GM18909 (cell line): ENCODE measurements around the gene PIK3R6.

Experiments used
- ATAC-seq: cut with Tn5 transposase; IDR thresholded peaks from one replicate; pipeline ENCODE4 v1.9.1; 2021; ENCODE audit warnings: mild to moderate bottlenecking; ENCODE audit not compliant: unreplicated experiment, poor library complexity

PIK3R6 gene

GRCh38 chr17:8875957-8876356, 8.5 kb upstream of the PIK3R6 start:
- ATAC-seq = no peak

DNA sequence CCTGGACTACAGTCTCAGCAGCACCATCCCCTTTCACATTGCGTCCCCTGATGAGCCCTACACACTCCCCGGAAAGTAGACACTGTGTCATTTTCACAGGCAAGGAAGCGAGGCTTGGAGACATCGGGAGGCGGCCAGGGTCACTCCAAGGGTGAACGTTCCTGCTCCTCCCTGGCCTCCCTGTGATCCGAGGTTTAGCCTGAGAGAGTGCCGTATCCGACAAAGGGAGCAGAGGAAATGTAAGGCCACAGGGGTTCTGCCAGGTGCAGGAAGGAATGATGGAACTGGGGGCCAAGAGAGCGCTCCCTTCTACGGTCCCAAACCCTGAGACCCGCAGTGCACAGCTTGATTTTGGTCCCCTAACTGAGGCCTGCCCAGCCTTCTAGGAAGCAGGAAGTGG, 8.0 kb upstream of the PIK3R6 start:
- ATAC-seq = no peak

DNA sequence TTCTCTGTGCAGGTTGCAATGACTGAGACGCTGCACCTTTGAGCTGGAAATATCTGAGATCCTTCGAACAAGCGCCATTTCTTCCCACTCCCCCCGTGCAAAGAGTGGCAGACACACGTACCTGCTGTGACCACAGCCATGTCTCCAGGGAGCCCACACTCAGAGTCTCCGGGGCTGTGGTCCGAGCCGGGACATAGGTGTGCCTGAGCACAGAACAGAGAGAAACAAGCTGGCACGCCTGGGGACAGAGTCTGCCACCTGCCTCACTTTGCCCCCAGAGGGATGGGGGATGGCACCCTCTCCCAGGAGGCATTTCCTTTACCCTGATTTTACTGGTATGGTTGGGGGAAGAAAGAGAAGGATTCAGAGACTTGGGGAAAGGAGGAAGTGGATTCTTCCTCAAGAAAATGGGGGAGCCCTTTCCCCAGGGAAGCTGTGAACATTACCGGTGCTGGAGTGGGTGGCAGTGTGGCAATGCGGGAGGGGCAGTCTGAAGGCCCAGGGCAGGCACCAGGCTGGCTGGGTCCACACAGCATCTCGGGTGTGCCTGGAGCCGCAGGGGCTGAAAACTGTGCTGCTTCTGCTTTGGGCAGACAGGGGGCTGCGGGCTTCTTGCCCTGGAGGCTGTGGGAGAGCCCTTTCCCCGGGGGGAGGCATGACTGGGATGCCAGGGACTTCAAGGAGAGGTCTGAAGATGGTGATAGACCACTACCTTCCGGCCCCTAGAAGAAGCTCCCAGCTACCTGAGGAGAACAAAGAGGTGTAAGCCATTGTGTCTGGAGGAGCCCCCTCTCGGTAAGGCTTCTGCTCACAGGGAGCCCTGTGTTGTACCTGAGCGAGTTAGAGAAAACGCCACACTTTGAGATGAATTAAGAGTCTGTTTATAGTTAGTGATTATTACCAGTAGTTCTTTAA, 6.6 kb upstream of the PIK3R6 start:
- ATAC-seq = no peak

DNA sequence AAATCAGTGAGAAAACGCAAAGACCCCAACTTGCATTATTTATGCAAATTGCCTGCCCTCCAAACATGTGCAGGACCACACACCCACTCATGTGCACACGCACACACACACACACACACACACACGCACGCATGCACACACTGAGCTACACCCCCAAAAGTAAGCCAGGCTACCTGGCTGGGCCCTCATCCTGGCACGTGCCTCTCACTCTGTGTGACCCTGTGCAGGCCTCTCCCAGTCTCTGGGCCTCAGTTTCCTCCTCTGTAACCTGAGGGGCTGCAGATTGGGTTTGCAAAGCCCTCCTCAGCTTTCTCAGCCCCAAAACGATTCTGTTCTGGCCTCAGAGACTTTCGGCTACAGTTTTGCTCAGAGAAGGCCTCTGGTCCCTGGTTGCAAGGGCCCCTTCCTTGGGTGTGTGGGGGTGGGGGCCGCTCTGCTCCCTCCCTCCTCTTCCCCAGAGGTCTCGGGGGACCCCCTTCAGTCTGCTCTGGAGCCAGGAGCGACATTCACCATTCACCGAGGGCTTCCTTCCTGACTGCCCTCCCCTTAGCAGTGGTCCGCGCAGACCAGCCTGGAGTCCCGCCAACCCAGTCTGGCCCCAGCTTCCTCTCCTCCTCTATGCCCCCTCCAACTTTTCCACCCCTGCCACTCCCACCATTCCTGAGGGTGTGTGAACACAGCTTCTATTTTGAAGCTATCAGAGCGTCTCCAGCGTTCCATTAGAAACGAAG, 5.4 kb upstream of the PIK3R6 start:
- no peak for ATAC-seq

GRCh38 chr17:8872036-8872704, 4.7 kb upstream of the PIK3R6 start:
- ATAC-seq = no peak

GRCh38 chr17:8871081-8871581, 3.7 kb upstream of the PIK3R6 start:
- ATAC-seq = no peak

- ATAC-seq = no peak
Measured at GRCh38 chr17:8870406-8871040, 3.0 kb upstream of the PIK3R6 start.

GRCh38 chr17:8869114-8869815, 1.8 kb upstream of the PIK3R6 start:
- ATAC-seq = peak; percentile 6

- ATAC-seq = peak; percentile 52
Measured at GRCh38 chr17:8868529-8868951, 1.1 kb upstream of the PIK3R6 start.

GRCh38 chr17:8868092-8868491, 618 bp upstream of the PIK3R6 start:
- ATAC-seq = no peak

- ATAC-seq = no peak
Measured at GRCh38 chr17:8865811-8866210, 1.7 kb downstream of the PIK3R6 start.

- no peak for ATAC-seq
Measured at GRCh38 chr17:8865385-8865784, 2.1 kb downstream of the PIK3R6 start.

GRCh38 chr17:8862213-8863056, 5.0 kb downstream of the PIK3R6 start:
- no peak for ATAC-seq

DNA sequence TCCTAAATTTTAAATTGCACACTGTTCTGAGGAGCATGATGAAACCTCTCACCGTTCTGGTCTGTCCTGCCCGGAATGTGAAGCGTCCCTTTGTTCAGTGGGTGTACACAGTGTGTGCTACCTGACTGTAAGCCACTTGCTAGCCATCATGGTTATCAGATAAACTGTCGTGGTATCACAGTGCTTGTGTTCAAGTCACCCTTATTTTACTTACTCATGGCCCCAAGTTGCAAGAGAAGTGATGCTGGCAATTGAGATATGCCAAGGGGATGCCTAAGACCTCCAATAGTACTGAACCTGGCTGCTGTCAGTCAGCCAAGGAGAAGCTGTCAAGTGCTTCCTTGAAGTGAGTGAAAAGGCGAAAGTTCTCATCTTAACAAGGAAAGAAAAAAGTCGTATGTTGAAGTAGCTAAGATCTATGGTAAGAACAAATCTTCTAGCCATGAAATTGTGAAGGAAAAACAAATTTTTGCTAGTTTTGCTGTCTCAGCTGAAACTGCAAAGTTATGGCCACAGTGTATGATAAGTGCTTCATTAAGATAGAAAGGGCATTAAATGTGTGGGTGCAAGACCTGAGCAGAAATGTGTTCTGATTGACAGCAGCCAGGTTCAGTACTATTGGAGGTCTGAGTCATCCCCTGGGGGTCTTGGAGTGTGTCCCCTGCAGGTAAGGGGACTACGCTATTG, 5.8 kb downstream of the PIK3R6 start:
- ATAC-seq = no peak

GRCh38 chr17:8859804-8860430, 7.6 kb downstream of the PIK3R6 start:
- ATAC-seq = no peak

- no peak for ATAC-seq
Measured at GRCh38 chr17:8859027-8859803, 8.3 kb downstream of the PIK3R6 start.

DNA sequence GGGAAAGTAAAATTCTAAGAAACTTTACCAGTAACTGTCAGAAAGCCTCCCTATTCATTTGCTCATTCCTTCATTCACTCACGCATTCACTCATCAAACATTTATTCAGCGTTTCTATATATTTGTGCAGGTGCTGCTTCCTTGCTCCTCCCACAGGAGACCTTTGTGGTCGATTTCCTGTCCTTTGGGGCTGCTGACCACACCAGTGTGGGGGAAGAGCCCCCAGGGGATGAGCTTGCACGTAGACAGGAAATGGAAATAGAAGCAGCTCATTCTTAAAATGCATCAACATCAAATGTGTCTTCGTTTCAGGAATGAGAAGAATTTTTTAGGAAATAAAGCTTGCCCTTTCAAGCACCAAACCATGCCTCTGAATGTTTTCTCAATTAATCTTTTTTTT, 9.6 kb downstream of the PIK3R6 start:
- ATAC-seq = peak; percentile 57
